HFFc6 (cell line): ENCODE results near the gene IKBKE. TPM values are rescaled to one million over a fixed set of nuclear protein-coding genes. Genes with fewer than 3 reads are reported as not detected.

Experiments used
- DNase-seq: peaks from one replicate; pipeline ENCODE4 v3.0.0-alpha.2; 2018
- H3K27ac Mint-ChIP-seq: 2 replicates; pipeline ENCODE4 v1.8.0; 2020; ENCODE audit warnings: mild to moderate bottlenecking, mixed read lengths
- H3K27me3 Mint-ChIP-seq: 2 replicates; pipeline ENCODE4 v1.8.0; 2021; ENCODE audit warnings: mild to moderate bottlenecking, moderate library complexity, mixed read lengths; ENCODE audit not compliant: insufficient read depth
- H3K36me3 Mint-ChIP-seq: 2 replicates; pipeline ENCODE4 v1.8.0; 2021; ENCODE audit warnings: low read depth, mixed read lengths
- H3K4me1 Mint-ChIP-seq: 2 replicates; pipeline ENCODE4 v1.8.0; 2020; ENCODE audit warnings: low read depth, mixed read lengths
- H3K4me3 Mint-ChIP-seq: 2 replicates; pipeline ENCODE4 v1.8.0; 2020; ENCODE audit warnings: mild to moderate bottlenecking, moderate library complexity, mixed read lengths
- H3K9me3 Mint-ChIP-seq: 2 replicates; pipeline ENCODE4 v1.8.0; 2020; ENCODE audit warnings: mild to moderate bottlenecking, mixed read lengths
- total RNA-seq, 6 experiments: library from RNA; stranded (reverse); fragmentation: NEBNext Ultra II Directional; extraction: Animal tissue kit (Norgen Biotek cat#: 25700); gene quantifications; 2 replicates in 1 of 6; 3 replicates in 5 of 6; pipeline ENCODE4 v1.2.3, GENCODE V29; 2021
- TF ChIP-seq, protein P1 (sequence below): fragments of 200-600 bp; sonication (generic); IDR thresholded peaks from 2 replicates; pipeline ENCODE4 v1.5.0; 2021; ENCODE audit warnings: antibody characterized with exemption, mild to moderate bottlenecking

The IKBKE gene
- total RNA-seq, 6 experiments from 2014 or later, result 15.1 to 19.6 (median 17.1) TPM

- no peak for DNase-seq
- Mint-ChIP-seq H3K36me3 (no peaks in the 10 kb centered on the region), H3K27me3 (peaks cover 7% of the 10 kb centered on the region), H3K4me1 (peaks cover 56% of the 10 kb centered on the region), H3K4me3 (no peak overlapping the region), H3K27ac (no peak overlapping the region), H3K9me3 (no peaks in the 10 kb centered on the region)
- TF ChIP-seq, protein P1, sequence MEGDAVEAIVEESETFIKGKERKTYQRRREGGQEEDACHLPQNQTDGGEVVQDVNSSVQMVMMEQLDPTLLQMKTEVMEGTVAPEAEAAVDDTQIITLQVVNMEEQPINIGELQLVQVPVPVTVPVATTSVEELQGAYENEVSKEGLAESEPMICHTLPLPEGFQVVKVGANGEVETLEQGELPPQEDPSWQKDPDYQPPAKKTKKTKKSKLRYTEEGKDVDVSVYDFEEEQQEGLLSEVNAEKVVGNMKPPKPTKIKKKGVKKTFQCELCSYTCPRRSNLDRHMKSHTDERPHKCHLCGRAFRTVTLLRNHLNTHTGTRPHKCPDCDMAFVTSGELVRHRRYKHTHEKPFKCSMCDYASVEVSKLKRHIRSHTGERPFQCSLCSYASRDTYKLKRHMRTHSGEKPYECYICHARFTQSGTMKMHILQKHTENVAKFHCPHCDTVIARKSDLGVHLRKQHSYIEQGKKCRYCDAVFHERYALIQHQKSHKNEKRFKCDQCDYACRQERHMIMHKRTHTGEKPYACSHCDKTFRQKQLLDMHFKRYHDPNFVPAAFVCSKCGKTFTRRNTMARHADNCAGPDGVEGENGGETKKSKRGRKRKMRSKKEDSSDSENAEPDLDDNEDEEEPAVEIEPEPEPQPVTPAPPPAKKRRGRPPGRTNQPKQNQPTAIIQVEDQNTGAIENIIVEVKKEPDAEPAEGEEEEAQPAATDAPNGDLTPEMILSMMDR, result no peak
Measured at GRCh38 chr1:206512058-206512850, 42.0 kb downstream of the IKBKE start.

DNA sequence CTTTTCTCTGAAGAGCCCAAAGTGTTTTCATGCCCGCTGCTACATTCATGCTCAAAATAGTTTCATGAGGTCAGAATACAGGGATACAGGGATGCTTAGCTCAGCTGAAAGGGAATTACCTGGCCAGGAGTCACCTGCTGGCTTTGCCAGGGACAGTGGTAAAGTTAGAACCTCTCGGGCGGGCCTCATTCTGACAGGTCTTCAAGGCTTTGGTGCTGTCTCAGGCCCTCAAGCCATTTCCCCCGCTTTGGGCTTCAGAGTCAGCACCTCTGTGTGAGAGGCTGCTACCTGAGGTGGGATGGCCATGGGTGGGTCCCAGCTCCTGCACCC, 42.5 kb downstream of the IKBKE start:
- Mint-ChIP-seq H3K27me3 (peaks cover 7% of the 10 kb centered on the region), H3K9me3 (no peaks in the 10 kb centered on the region), H3K27ac (no peak overlapping the region), H3K4me3 (no peak overlapping the region), H3K36me3 (no peaks in the 10 kb centered on the region), H3K4me1 (peaks cover 56% of the 10 kb centered on the region)
- no peak for DNase-seq
- TF ChIP-seq, protein P1, result no peak

DNA sequence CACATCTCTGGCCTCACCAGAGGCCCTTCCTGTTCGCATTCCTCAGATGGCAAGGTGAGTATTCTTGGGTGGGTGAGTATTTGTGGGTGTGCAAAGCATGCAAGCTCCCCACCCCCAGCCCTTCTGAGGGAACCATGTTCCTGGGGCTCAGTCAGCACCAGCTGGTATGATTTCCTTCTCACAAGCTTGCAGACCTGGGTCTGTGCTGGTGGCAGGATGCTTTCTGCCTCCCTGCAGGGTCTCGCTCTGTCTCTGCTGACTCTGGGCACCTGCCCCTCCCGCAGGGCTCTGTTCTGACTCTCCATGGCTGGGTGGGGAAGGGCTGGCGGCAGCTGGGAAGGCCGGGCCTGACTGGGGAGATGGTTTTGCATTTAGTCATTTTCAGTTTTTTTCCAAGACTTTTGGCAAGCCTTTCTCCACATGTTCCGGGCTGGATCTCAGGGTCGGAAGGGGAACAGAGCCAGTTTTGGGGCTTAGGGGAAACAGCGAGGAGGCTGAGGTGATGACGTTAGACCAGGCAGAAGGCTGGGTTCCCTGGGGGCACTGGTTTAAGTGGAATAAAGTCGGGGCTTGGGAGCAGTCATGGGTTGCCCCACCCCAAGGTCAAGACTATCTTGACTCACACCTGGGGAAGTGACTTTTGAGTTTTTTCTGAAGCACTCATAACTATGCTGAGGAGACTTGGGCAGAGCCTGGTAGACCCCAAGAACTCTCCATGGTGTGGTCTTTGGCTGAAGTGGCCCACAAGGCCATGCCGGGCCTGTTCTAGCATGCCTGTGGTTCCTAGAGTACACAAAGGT, 43.2 kb downstream of the IKBKE start:
- H3K36me3 Mint-ChIP-seq, result no peaks in the 10 kb centered on the region
- peaks cover 53% of the 10 kb centered on the region for H3K4me1 Mint-ChIP-seq
- TF ChIP-seq, protein P1, result no peak
- peaks cover 5% of the 10 kb centered on the region; the same call in 1 of the 2 replicates for H3K27me3 Mint-ChIP-seq
- H3K9me3 Mint-ChIP-seq, result no peaks in the 10 kb centered on the region
- peak overlapping the region; percentile 94 for H3K27ac Mint-ChIP-seq
- DNase-seq, result peak; percentile 81
- H3K4me3 Mint-ChIP-seq, result peak overlapping the region; percentile 68

DNA sequence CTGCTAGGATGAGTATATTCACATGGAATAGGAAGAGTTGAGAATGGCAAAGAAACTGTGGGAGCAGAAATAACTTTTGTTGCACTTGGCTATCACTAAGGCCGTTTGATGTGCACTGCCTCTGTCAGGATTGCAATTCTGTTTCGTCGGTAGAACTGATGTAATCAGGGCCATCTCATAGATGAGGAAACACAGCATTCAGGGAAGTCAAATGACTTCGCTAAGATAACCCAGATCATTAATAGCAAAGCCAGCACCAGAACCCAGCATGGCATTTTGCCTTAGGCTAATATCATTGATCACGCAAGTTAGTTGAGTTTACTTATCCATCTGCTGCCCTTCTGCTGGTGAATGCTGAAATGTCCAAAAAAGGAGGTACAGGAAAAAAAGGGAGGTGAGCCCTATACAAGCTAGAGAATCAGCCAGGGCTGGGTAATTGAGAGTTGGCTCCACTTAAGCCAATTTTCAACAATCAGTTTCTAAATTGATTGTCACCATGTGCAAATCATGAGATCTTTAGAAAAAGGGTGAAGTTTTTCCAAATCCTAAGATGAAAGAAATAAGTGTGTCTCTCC, 44.6 kb downstream of the IKBKE start:
- H3K27ac Mint-ChIP-seq, result no peak overlapping the region
- peaks cover 9% of the 10 kb centered on the region; the same call in 1 of the 2 replicates for H3K27me3 Mint-ChIP-seq
- no peak overlapping the region for H3K4me3 Mint-ChIP-seq

DNA sequence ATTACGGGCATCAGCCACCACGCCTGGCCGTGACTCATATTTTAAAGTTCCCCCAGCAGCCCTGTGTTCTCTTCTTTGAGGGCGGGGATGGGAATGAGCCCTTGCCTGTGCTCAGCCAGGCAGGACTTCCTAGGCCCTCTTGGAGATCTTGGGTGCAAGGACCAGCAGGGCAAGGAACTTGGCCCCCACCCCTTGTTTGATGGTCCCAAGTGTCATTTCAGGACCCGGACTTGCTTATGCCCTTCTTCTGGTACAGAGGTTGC, 46.4 kb downstream of the IKBKE start:
- H3K27me3 Mint-ChIP-seq, result peaks cover 9% of the 10 kb centered on the region; the same call in 1 of the 2 replicates
- no peak for DNase-seq
- H3K9me3 Mint-ChIP-seq, result no peaks in the 10 kb centered on the region
- peaks cover 44% of the 10 kb centered on the region for H3K4me1 Mint-ChIP-seq
- H3K4me3 Mint-ChIP-seq, result no peak overlapping the region
- no peak overlapping the region for H3K27ac Mint-ChIP-seq
- H3K36me3 Mint-ChIP-seq, result no peaks in the 10 kb centered on the region
- TF ChIP-seq, protein P1, result no peak

More for the DNA sequence above, 44.6 kb downstream of the IKBKE start:
- Mint-ChIP-seq H3K4me1 (peaks cover 45% of the 10 kb centered on the region), H3K36me3 (no peaks in the 10 kb centered on the region), H3K9me3 (no peaks in the 10 kb centered on the region)
- DNase-seq, result no peak
- TF ChIP-seq, protein P1, result no peak
